GM06990 (cell line): ENCODE data around the gene EN1.

Source experiments
- DNase-seq: peaks from one replicate; pipeline ENCODE4 v3.0.0-alpha.2; 2011; ENCODE audit not compliant: insufficient read length; ENCODE audit errors: extremely low read depth
- H3K27me3 ChIP-seq: replicated peaks from 2 replicates; pipeline ENCODE4 v1.6.0; 2011; ENCODE audit warnings: low read length; ENCODE audit not compliant: control insufficient read depth, insufficient read depth
- H3K36me3 ChIP-seq: 2 replicates; pipeline ENCODE4 v1.5.1; 2011; ENCODE audit warnings: low read length; ENCODE audit not compliant: control insufficient read depth, insufficient read depth
- H3K4me3 ChIP-seq: replicated peaks from 2 replicates; pipeline ENCODE4 v1.5.1; 2011; ENCODE audit warnings: low read depth, mild to moderate bottlenecking, control low read depth, low read length
- TF ChIP-seq, protein P1 (sequence below): IDR thresholded peaks from 2 replicates; pipeline ENCODE4 v1.5.1; 2011; ENCODE audit warnings: low read length, control low read depth, mild to moderate bottlenecking, inconsistent platforms; ENCODE audit not compliant: insufficient read depth, poor library complexity, severe bottlenecking

The EN1 gene

DNA sequence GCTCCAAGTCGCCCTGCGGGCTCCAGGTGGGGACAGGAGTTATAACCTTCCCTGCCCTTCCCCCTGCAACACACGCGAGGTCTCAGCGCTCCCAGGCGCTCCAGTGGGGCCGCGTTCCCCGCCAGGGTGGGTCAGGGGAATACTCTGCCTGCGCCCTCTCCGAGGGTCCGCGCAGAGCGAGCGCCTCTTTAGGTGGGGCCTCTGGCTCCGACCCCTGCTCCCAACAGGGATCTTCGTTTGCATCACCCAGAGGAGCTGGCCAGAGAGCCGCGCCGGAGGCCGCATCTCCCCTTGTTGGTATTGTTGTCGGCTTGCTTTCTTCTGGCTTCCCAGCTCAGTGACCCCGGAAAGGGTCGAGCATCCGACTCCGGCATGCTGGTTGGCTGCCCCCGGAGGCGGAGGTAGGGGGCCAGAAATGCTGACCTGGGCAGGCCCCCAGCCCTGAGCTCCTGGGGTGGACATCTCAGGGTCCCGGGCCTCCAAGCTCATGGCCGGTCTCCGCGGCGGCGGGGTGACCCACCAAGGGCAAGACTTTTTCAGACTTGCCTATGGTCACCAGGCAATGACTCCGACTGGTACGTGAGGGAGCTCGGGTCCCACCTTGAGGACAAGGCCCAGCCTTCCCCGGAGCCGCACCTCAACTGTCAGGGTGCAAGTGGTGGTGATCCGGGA, 11.2 kb upstream of the EN1 start:
- Histone ChIP-seq H3K27me3 (peaks cover 5% of the 10 kb centered on the region), H3K4me3 (no peak overlapping the region), H3K36me3 (no peaks in the 10 kb centered on the region)
- DNase-seq, result no peak
- TF ChIP-seq, protein P1, sequence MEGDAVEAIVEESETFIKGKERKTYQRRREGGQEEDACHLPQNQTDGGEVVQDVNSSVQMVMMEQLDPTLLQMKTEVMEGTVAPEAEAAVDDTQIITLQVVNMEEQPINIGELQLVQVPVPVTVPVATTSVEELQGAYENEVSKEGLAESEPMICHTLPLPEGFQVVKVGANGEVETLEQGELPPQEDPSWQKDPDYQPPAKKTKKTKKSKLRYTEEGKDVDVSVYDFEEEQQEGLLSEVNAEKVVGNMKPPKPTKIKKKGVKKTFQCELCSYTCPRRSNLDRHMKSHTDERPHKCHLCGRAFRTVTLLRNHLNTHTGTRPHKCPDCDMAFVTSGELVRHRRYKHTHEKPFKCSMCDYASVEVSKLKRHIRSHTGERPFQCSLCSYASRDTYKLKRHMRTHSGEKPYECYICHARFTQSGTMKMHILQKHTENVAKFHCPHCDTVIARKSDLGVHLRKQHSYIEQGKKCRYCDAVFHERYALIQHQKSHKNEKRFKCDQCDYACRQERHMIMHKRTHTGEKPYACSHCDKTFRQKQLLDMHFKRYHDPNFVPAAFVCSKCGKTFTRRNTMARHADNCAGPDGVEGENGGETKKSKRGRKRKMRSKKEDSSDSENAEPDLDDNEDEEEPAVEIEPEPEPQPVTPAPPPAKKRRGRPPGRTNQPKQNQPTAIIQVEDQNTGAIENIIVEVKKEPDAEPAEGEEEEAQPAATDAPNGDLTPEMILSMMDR, result no peak

DNA sequence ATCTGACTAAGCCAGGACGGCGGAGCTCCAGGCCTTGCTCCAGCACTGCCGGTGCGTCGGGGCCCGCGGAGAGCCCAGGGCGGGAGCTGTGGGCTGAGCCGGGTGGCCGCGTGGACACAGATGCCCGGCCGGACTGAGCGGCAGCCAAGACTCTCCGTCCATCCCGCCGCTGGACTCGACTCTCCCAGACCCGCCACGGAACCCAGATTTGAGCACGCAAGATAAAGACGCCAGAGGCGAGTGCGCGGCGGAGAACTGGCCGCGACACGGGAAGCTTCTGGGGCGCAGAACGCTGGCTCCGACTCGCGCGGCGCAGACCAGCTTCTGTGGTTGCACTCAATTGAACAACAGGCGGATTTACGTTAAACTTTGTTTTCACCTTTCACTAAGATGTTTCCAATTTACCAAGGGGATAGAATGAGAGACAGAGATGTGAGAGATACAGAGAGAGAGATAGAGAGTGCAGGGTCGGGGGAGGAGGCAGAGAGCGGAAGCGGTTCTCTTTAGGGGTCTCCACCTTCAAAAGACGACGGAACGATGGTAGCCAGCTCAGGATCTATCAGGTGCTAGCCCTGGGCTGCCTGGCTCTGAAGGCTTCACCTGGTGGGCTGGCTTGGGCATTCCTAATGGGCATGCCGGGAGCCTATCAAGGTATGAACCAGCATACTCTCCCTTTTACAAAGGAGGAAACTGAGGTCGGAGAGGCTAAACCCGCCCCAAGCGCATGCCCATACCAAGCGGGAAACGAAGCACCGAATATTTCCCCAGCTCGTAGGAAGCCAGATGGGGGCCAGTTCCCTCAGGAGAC, 10.4 kb upstream of the EN1 start:
- TF ChIP-seq, protein P1, result no peak
- no peak for DNase-seq
- Histone ChIP-seq H3K4me3 (no peak overlapping the region), H3K36me3 (no peaks in the 10 kb centered on the region), H3K27me3 (peaks cover 5% of the 10 kb centered on the region)

DNA sequence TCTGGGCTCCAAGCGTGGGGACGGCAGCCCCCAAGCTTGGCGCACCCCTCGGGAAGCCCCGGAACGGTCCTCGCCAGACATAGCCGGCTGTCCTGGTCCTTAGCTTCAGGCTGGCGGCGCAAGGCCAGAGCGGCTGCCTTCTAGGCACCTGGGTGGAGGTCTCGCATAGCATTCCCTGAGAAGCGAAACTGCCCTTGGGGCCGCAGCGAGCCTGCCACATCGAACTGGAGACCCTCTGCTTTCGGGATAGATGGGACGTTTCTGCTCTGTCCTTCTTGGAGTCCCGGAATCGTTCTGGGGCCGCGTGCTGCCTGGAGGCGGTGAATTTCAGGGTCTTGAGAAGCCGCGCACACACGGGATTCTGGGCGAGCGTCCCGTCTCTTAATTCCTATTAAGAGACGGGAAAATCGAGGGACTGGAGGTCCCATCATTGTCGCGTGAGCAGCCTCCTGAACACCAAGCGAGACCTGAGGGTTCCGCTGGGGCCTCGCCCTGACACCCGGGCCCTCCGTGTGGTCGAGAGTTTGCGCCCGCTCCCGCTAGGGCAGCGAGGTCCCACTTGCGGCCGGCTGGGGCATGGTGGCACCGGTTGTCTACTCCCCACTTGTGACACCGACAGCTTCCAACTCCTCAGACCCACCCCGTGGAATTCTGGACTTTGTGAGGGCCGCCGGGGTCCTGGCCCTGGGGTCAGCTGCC, 9.7 kb upstream of the EN1 start:
- TF ChIP-seq, protein P1, result no peak
- no peaks in the 10 kb centered on the region for H3K36me3 ChIP-seq
- H3K27me3 ChIP-seq, result peaks cover 5% of the 10 kb centered on the region
- DNase-seq, result no peak
- H3K4me3 ChIP-seq, result no peak overlapping the region

DNA sequence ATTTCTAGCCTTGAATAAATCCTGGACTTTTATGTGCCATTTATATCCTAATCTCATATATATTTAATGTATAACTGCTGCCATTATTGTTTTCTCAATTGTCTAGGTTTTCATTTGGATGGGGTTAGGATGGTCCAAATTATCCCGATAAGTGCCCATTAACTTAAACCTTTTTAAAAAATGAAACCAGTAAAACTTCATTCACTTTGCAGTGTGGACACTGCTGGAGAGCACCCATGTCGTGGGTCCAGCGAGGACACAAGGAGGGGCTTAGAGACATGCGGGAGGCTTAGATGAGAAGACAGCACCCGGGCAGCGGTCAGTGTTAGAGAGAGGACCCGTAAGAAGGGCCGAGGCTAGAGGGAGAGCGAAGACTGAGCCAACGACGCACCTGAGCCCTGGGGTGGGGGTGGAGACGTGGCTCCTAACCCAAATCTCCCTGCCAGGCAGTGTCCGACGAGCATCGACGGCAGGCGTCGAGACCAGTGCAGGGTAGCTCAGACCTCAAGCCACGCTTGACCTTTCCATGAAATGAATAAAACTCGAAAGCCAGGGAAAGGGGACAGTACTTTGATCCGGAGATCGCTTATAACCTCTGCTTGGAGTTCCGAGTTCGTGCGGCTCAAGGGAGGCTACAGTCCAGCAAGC, 9.0 kb upstream of the EN1 start:
- DNase-seq, result no peak
- TF ChIP-seq, protein P1, result no peak
- peaks cover 5% of the 10 kb centered on the region for H3K27me3 ChIP-seq
- no peaks in the 10 kb centered on the region for H3K36me3 ChIP-seq
- no peak overlapping the region for H3K4me3 ChIP-seq

DNA sequence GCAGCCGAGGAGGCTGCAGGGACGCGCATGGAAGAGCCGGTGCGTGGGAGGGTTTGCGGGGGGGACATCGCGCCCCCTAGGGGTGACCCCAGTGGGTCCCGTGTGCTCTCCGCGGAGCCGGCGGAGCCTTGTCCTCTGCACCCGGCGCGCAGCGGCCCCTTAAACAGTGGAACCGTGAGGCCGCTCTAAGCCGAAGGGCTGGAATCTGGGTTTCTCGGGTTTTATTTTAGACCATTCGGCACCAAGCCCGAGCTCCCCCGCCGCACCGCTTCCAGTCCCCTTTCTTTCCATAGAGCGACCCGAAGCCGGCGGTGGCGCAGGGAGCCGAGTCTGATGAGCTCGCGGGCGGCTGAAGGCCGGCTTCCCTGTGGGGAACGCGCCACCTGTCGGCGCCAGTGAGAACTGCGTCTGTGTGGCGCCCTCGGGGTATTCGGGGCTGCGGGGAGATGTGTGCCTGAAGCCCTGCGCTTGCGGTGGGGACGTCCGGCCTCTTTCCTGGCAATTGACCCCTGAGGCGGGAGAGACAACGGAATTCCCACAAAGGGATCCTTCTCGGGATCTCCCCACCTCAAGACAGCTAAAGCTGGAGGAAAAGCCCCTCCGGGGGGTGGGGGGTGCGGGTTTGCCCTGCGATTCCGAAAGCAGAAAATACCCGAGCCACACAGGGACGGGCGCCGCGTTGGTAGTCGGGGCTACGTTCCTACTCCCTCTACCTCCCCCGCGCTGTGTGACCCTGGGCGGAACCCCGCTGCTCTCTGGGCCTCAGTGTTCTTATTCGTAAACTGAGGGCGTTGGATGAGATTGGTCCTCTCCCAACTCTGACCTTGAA, 8.2 kb upstream of the EN1 start:
- Histone ChIP-seq H3K36me3 (no peaks in the 10 kb centered on the region), H3K27me3 (peaks cover 5% of the 10 kb centered on the region), H3K4me3 (peak overlapping the region; percentile 41)
- peak; percentile 80 for DNase-seq
- TF ChIP-seq, protein P1, result peak; percentile 86
